DOHH2 (cell line): ENCODE data around the gene SLC9A9.

Experiments used
- EZH2phosphoT487 ChIP-seq: fragments of 200-600 bp; sonication (generic); IDR thresholded peaks from 2 replicates; pipeline ENCODE4 v1.6.1; 2017; ENCODE audit warnings: borderline replicate concordance, mild to moderate bottlenecking, antibody characterized with exemption, low read length, moderate library complexity, mixed read lengths
- TF ChIP-seq, protein P1 (sequence below): fragments of 200-600 bp; sonication (generic); IDR thresholded peaks from one replicate; pipeline ENCODE4 v1.5.1; 2014; ENCODE audit warnings: antibody characterized with exemption, mild to moderate bottlenecking, low read depth, low read length; ENCODE audit not compliant: poor library complexity, severe bottlenecking

- TF ChIP-seq, protein P1, sequence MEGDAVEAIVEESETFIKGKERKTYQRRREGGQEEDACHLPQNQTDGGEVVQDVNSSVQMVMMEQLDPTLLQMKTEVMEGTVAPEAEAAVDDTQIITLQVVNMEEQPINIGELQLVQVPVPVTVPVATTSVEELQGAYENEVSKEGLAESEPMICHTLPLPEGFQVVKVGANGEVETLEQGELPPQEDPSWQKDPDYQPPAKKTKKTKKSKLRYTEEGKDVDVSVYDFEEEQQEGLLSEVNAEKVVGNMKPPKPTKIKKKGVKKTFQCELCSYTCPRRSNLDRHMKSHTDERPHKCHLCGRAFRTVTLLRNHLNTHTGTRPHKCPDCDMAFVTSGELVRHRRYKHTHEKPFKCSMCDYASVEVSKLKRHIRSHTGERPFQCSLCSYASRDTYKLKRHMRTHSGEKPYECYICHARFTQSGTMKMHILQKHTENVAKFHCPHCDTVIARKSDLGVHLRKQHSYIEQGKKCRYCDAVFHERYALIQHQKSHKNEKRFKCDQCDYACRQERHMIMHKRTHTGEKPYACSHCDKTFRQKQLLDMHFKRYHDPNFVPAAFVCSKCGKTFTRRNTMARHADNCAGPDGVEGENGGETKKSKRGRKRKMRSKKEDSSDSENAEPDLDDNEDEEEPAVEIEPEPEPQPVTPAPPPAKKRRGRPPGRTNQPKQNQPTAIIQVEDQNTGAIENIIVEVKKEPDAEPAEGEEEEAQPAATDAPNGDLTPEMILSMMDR: no peak
- TF ChIP-seq EZH2phosphoT487: no peak
These were observed 271.5 kb downstream of the SLC9A9 start for GRCh38 chr3:143576568-143577270.
